Measurements from ENCODE around the gene SGF29.

- TF ChIP-seq CTCF (IDR thresholded peaks at IDR 0.05) (no peak), POLR2A (IDR thresholded peaks at IDR 0.05) (no peak)
Measured at GRCh38 chr16:28511801-28512789, 41.6 kb upstream of the SGF29 start.
